Suprapubic skin (tissue), 4 donors: ENCODE data around the gene CD33. TPM values are rescaled to one million over a fixed set of nuclear protein-coding genes. Genes with fewer than 3 reads are reported as not detected.

ENCODE experiments used
- DNase-seq, 2 donors: peaks; one replicate each; pipeline ENCODE4 v3.0.0-alpha.2; 2019; ENCODE audit warnings: low spot score in 2 of 2
- H3K27ac ChIP-seq: fragments of 200-600 bp; sonication (generic); one replicate; pipeline ENCODE4 v1.5.1; 2019
- H3K27me3 ChIP-seq: fragments of 200-600 bp; sonication (generic); one replicate; pipeline ENCODE4 v1.5.1; 2019
- H3K36me3 ChIP-seq: fragments of 200-600 bp; sonication (generic); one replicate; pipeline ENCODE4 v1.5.1; 2019
- H3K4me1 ChIP-seq: fragments of 200-600 bp; sonication (generic); one replicate; pipeline ENCODE4 v1.5.1; 2019
- H3K4me3 ChIP-seq: fragments of 200-600 bp; sonication (generic); one replicate; pipeline ENCODE4 v1.5.1; 2019; ENCODE audit warnings: mild to moderate bottlenecking
- H3K9me3 ChIP-seq: fragments of 200-600 bp; sonication (generic); one replicate; pipeline ENCODE4 v1.5.1; 2019
- CTCF ChIP-seq, 2 donors: fragments of 200-600 bp in 1 of 2; fragments of 450-650 bp in 1 of 2; sonication (generic) in 1 of 2; IDR thresholded peaks; one replicate each; pipeline ENCODE4 v1.5.1; 2016 to 2019; ENCODE audit warnings: antibody characterized with exemption in 2 of 2, mild to moderate bottlenecking in 1 of 2, moderate library complexity in 1 of 2
- EP300 ChIP-seq: sonication (generic); formaldehyde crosslinking; IDR thresholded peaks from one replicate; pipeline ENCODE4 v1.6.1; 2017; ENCODE audit warnings: antibody characterized with exemption
- POLR2A ChIP-seq, 2 donors: fragments of 450-650 bp; IDR thresholded peaks; one replicate each; pipeline ENCODE4 v1.6.1; 2017; ENCODE audit warnings: antibody characterized with exemption in 2 of 2, mild to moderate bottlenecking in 2 of 2, moderate library complexity in 2 of 2
- POLR2AphosphoS5 ChIP-seq, 3 donors: sonication (generic); formaldehyde crosslinking; IDR thresholded peaks; one replicate each; pipeline ENCODE4 v1.6.1; 2017; ENCODE audit warnings: antibody characterized with exemption in 3 of 3
- WGBS: methylation state at CpG from one replicate; pipeline ENCODE4 v1.1.5; 2018; 5-methylcytosine and 5-hydroxymethylcytosine counted together
- total RNA-seq, 4 donors: library from RNA; depleted of rRNA; stranded (reverse); fragments of >200 nt; gene quantifications; one replicate each; pipeline ENCODE4 v1.1.0, GENCODE V29; 2016

CD33 gene
- total RNA-seq, 4 donors from 2014 or later, result 0.51 to 7.0 (median 2.4) TPM

- Histone ChIP-seq H3K27me3 (no peaks in the 10 kb centered on the region), H3K9me3 (no peaks in the 10 kb centered on the region), H3K4me1 (no peaks in the 10 kb centered on the region), H3K36me3 (no peaks in the 10 kb centered on the region), H3K4me3 (no peak overlapping the region), H3K27ac (no peak overlapping the region)
- no peak for TF ChIP-seq POLR2AphosphoS5 (IDR thresholded peaks at IDR 0.05)
- no peak for DNase-seq
- WGBS, result 78% methylated on average over 9 of the region's 9 CpGs
Observed at GRCh38 chr19:51252306-51253079, 27.6 kb downstream of the CD33 start.

GRCh38 chr19:51253088-51253806, 28.4 kb downstream of the CD33 start:
- no peaks in the 10 kb centered on the region for H3K4me1 ChIP-seq
- TF ChIP-seq POLR2A (IDR thresholded peaks at IDR 0.05) (no peak), CTCF (IDR thresholded peaks at IDR 0.05) (no peak), EP300 (no peak), POLR2AphosphoS5 (IDR thresholded peaks at IDR 0.05) (no peak)
- WGBS, result 74% methylated on average over 1 of the region's 1 CpG
- no peaks in the 10 kb centered on the region for H3K9me3 ChIP-seq
- no peak overlapping the region for H3K4me3 ChIP-seq
- no peak for DNase-seq
- no peaks in the 10 kb centered on the region for H3K27me3 ChIP-seq
- H3K36me3 ChIP-seq, result no peaks in the 10 kb centered on the region
- H3K27ac ChIP-seq, result no peak overlapping the region

GRCh38 chr19:51256155-51256625, 31.3 kb downstream of the CD33 start:
- Histone ChIP-seq H3K27ac (no peak overlapping the region), H3K9me3 (no peaks in the 10 kb centered on the region), H3K27me3 (peaks cover 1% of the 10 kb centered on the region), H3K4me1 (no peaks in the 10 kb centered on the region), H3K36me3 (no peaks in the 10 kb centered on the region), H3K4me3 (no peak overlapping the region)
- TF ChIP-seq POLR2A (IDR thresholded peaks at IDR 0.05) (no peak), EP300 (no peak), CTCF (IDR thresholded peaks at IDR 0.05) (no peak), POLR2AphosphoS5 (IDR thresholded peaks at IDR 0.05) (no peak)
- WGBS, result 55% methylated on average over 2 of the region's 2 CpGs
- DNase-seq, result no peak

GRCh38 chr19:51257471-51257870, 32.6 kb downstream of the CD33 start:
- Histone ChIP-seq H3K4me1 (no peaks in the 10 kb centered on the region), H3K9me3 (no peaks in the 10 kb centered on the region), H3K4me3 (no peak overlapping the region), H3K27ac (no peak overlapping the region), H3K36me3 (no peaks in the 10 kb centered on the region), H3K27me3 (peaks cover 4% of the 10 kb centered on the region)
- no peak for TF ChIP-seq CTCF (IDR thresholded peaks at IDR 0.05)
- no peak for TF ChIP-seq POLR2AphosphoS5 (IDR thresholded peaks at IDR 0.05)
- TF ChIP-seq POLR2A (IDR thresholded peaks at IDR 0.05), result no peak
- TF ChIP-seq EP300, result no peak
- DNase-seq, result no peak
- WGBS, result 82% methylated on average over 2 of the region's 2 CpGs

GRCh38 chr19:51258165-51259160, 33.6 kb downstream of the CD33 start:
- H3K36me3 ChIP-seq, result no peaks in the 10 kb centered on the region
- no peak for DNase-seq
- no peak for TF ChIP-seq EP300
- TF ChIP-seq CTCF (IDR thresholded peaks at IDR 0.05), result no peak
- no peak for TF ChIP-seq POLR2A (IDR thresholded peaks at IDR 0.05)
- TF ChIP-seq POLR2AphosphoS5 (IDR thresholded peaks at IDR 0.05), result no peak
- no peak overlapping the region for H3K27ac ChIP-seq
- WGBS, result 51% methylated on average over 6 of the region's 6 CpGs
- H3K9me3 ChIP-seq, result no peaks in the 10 kb centered on the region
- H3K4me1 ChIP-seq, result no peaks in the 10 kb centered on the region
- H3K27me3 ChIP-seq, result peaks cover 7% of the 10 kb centered on the region
- H3K4me3 ChIP-seq, result no peak overlapping the region
